CD14-positive monocyte (primary cell): Measurements from ENCODE around the gene ITPR1. TPM values are rescaled to one million over a fixed set of nuclear protein-coding genes. Genes with fewer than 3 reads are reported as not detected.

Experiments used
- DNase-seq, 3 donors: peaks; one replicate each; pipeline ENCODE4 v3.0.0-alpha.2; 2011 to 2022
- H2AFZ ChIP-seq: 2 replicates; pipeline ENCODE4 v1.6.0; 2012; ENCODE audit warnings: mild to moderate bottlenecking, low read depth, low read length, inconsistent platforms; ENCODE audit not compliant: insufficient read depth, poor library complexity, severe bottlenecking
- H3K27ac ChIP-seq, 2 donors: 1 replicate in 1 of 2; 2 replicates in 1 of 2; pipeline ENCODE4 v1.5.1; 2012 to 2013; ENCODE audit warnings: low read length in 2 of 2, control low read depth in 1 of 2, inconsistent platforms in 1 of 2, low read depth in 1 of 2, mild to moderate bottlenecking in 1 of 2
- H3K27me3 ChIP-seq, 2 donors: one replicate each; pipeline versions ENCODE4 v1.6.0 to v1.6.1; 2011 to 2013; ENCODE audit warnings: low read length in 2 of 2; ENCODE audit not compliant: control insufficient read depth in 2 of 2, insufficient read depth in 2 of 2
- H3K36me3 ChIP-seq, 2 donors: replicated peaks in 1 of 2; 1 replicate in 1 of 2; 2 replicates in 1 of 2; pipeline versions ENCODE4 v1.5.1 to v1.6.1; 2012 to 2013; ENCODE audit warnings: low read length in 2 of 2, control low read depth in 1 of 2, inconsistent platforms in 1 of 2, mild to moderate bottlenecking in 1 of 2; ENCODE audit not compliant: insufficient read depth in 2 of 2, control insufficient read depth in 1 of 2
- H3K4me1 ChIP-seq, 2 donors: 1 replicate in 1 of 2; 2 replicates in 1 of 2; pipeline versions ENCODE4 v1.5.1 to v1.6.1; 2012 to 2013; ENCODE audit warnings: low read length in 2 of 2, control low read depth in 1 of 2, inconsistent platforms in 1 of 2, mild to moderate bottlenecking in 1 of 2, moderate library complexity in 1 of 2; ENCODE audit not compliant: insufficient read depth in 2 of 2, control insufficient read depth in 1 of 2
- H3K4me2 ChIP-seq: replicated peaks from 2 replicates; pipeline ENCODE3; 2012; ENCODE audit warnings: low read length, moderate library complexity, mild to moderate bottlenecking; ENCODE audit not compliant: poor library complexity, severe bottlenecking; ENCODE audit errors: extremely low read depth
- H3K4me3 ChIP-seq, 3 experiments: fragments of 200-600 bp in 1 of 3; sonication (generic) in 1 of 3; replicated peaks in 1 of 3; 1 replicate in 2 of 3; 2 replicates in 1 of 3; pipeline ENCODE4 v1.5.1; 2011 to 2013; ENCODE audit warnings: low read length in 3 of 3, mild to moderate bottlenecking in 3 of 3, control low read depth in 2 of 3, low read depth in 2 of 3, inconsistent platforms in 1 of 3, moderate library complexity in 1 of 3
- H3K79me2 ChIP-seq: 2 replicates; pipeline ENCODE4 v1.6.0; 2012; ENCODE audit warnings: mild to moderate bottlenecking, control low read depth, inconsistent platforms, low read length, moderate library complexity; ENCODE audit not compliant: insufficient read depth
- H3K9ac ChIP-seq: 2 replicates; pipeline ENCODE4 v1.6.0; 2017; ENCODE audit warnings: low read length, mild to moderate bottlenecking; ENCODE audit not compliant: insufficient read depth, poor library complexity, severe bottlenecking
- H3K9me3 ChIP-seq, 2 donors: replicated peaks in 1 of 2; 1 replicate in 1 of 2; 2 replicates in 1 of 2; pipeline versions ENCODE4 v1.5.1 to v1.6.1; 2012 to 2013; ENCODE audit warnings: low read length in 2 of 2, control low read depth in 1 of 2; ENCODE audit not compliant: control insufficient read depth in 1 of 2, insufficient read depth in 1 of 2
- H4K20me1 ChIP-seq: 2 replicates; pipeline ENCODE4 v1.6.0; 2012; ENCODE audit warnings: mild to moderate bottlenecking, low read length, control low read depth, moderate library complexity; ENCODE audit not compliant: insufficient read depth
- H3K27ac Mint-ChIP-seq, 7 donors: one replicate each; pipeline ENCODE4 v1.8.0; 2020; ENCODE audit warnings: mild to moderate bottlenecking in 7 of 7, mixed read lengths in 7 of 7, moderate library complexity in 6 of 7, inconsistent platforms in 2 of 7
- H3K27me3 Mint-ChIP-seq, 3 donors: one replicate each; pipeline ENCODE4 v1.8.0; 2021 to 2022; ENCODE audit warnings: low read depth in 3 of 3, mild to moderate bottlenecking in 3 of 3, mixed read lengths in 3 of 3, moderate library complexity in 3 of 3, inconsistent platforms in 1 of 3
- H3K36me3 Mint-ChIP-seq, 2 donors: one replicate each; pipeline ENCODE4 v1.8.0; 2020; ENCODE audit warnings: mixed read lengths in 2 of 2, inconsistent platforms in 1 of 2, mild to moderate bottlenecking in 1 of 2
- H3K4me1 Mint-ChIP-seq: one replicate; pipeline ENCODE4 v1.8.0; 2020; ENCODE audit warnings: mild to moderate bottlenecking, mixed read lengths
- H3K4me3 Mint-ChIP-seq, 2 donors: one replicate each; pipeline ENCODE4 v1.8.0; 2020; ENCODE audit warnings: mild to moderate bottlenecking in 2 of 2, mixed read lengths in 2 of 2, moderate library complexity in 1 of 2
- H3K9me3 Mint-ChIP-seq, 7 donors: one replicate each; pipeline ENCODE4 v1.8.0; 2020 to 2022; ENCODE audit warnings: mixed read lengths in 7 of 7, mild to moderate bottlenecking in 6 of 7, moderate library complexity in 6 of 7, inconsistent platforms in 2 of 7
- CTCF ChIP-seq: fragments of 200-600 bp; IDR thresholded peaks from one replicate; pipeline ENCODE4 v1.8.0; 2022; ENCODE audit warnings: antibody characterized with exemption, mild to moderate bottlenecking
- WGBS: methylation state at CpG from one replicate; pipeline ENCODE4 v1.1.5; 2013; ENCODE audit warnings: missing lambda C conversion rate; ENCODE audit not compliant: insufficient coverage; 5-methylcytosine and 5-hydroxymethylcytosine counted together
- intact Hi-C, 2 donors: fragments of 100-400 bp; cut with micrococcal nuclease; formaldehyde crosslinking; loops; one replicate each; pipeline versions ENCODE4 v1.15.0 to v1.15.1; 2023
- polyA plus RNA-seq, 3 donors: library from polyadenylated mRNA; depleted of rRNA in 1 of 3; unstranded in 2 of 3; stranded (reverse) in 1 of 3; fragments of 300-500 nt in 2 of 3; fragments of >200 nt in 1 of 3; fragmentation: Illumina TruSeq in 2 of 3; gene quantifications; 1 replicate in 2 of 3; 2 replicates in 1 of 3; pipeline ENCODE4 v1.2.3, GENCODE V29; 2012 to 2021

The ITPR1 gene
- polyA plus RNA-seq, 3 donors = 3.2 to 21.1 (median 7.1) TPM

GRCh38 chr3:4564270-4564669 lies 71.1 kb downstream of the ITPR1 start:
- no peaks in the 10 kb centered on the region for H3K4me1 ChIP-seq
- 100% methylated on average over 3 of the region's 7 CpGs for WGBS
- TF ChIP-seq CTCF = no peak
- peaks cover 3% of the 10 kb centered on the region for H3K4me1 Mint-ChIP-seq
- H3K27ac ChIP-seq = no peak overlapping the region
- H3K27ac Mint-ChIP-seq = no peak overlapping the region
- H3K36me3 Mint-ChIP-seq = peaks cover 8 to 9% of the 10 kb centered on the region in 2 donors
- H2AFZ ChIP-seq = no peak overlapping the region
- no peak overlapping the region for H3K4me3 ChIP-seq
- no peaks in the 10 kb centered on the region for H3K27me3 Mint-ChIP-seq
- no peaks in the 10 kb centered on the region for H3K36me3 ChIP-seq
- intact Hi-C loops = no loop called here
- peaks cover 12% of the 10 kb centered on the region for H4K20me1 ChIP-seq
- H3K4me2 ChIP-seq = no peak overlapping the region
- no peaks in the 10 kb centered on the region for H3K27me3 ChIP-seq
- H3K79me2 ChIP-seq = peaks cover 7% of the 10 kb centered on the region
- no peak for DNase-seq
- H3K9ac ChIP-seq = no peak overlapping the region
- H3K4me3 Mint-ChIP-seq = no peak overlapping the region
- H3K9me3 Mint-ChIP-seq = no peaks in the 10 kb centered on the region
- H3K9me3 ChIP-seq = no peaks in the 10 kb centered on the region

- no peak for TF ChIP-seq CTCF
- no peaks in the 10 kb centered on the region for H3K36me3 ChIP-seq
- no CpG with 5 or more reads among the region's 5 CpGs for WGBS
- no peak overlapping the region for H2AFZ ChIP-seq
- no peak overlapping the region for H3K4me3 Mint-ChIP-seq
- intact Hi-C loops = no loop called here
- H3K9me3 ChIP-seq = no peaks in the 10 kb centered on the region
- H3K79me2 ChIP-seq = peaks cover 7% of the 10 kb centered on the region
- H3K4me1 Mint-ChIP-seq = peaks cover 3% of the 10 kb centered on the region
- no peak overlapping the region for H3K27ac ChIP-seq
- peaks cover 12% of the 10 kb centered on the region for H4K20me1 ChIP-seq
- DNase-seq = no peak
- H3K36me3 Mint-ChIP-seq = peaks cover 8 to 9% of the 10 kb centered on the region in 2 donors
- no peak overlapping the region for H3K4me3 ChIP-seq
- H3K4me1 ChIP-seq = no peaks in the 10 kb centered on the region
- no peak overlapping the region for H3K27ac Mint-ChIP-seq
- no peaks in the 10 kb centered on the region for H3K27me3 Mint-ChIP-seq
- H3K9ac ChIP-seq = no peak overlapping the region
- no peaks in the 10 kb centered on the region for H3K9me3 Mint-ChIP-seq
- H3K27me3 ChIP-seq = no peaks in the 10 kb centered on the region
- no peak overlapping the region for H3K4me2 ChIP-seq
These were observed 71.9 kb downstream of the ITPR1 start for GRCh38 chr3:4564928-4565586.
